ENCODE data around the gene GNAI2.

GRCh38 chr3:50208677-50209344, 27.2 kb upstream of the GNAI2 start:
- TF ChIP-seq CREB5 (CRISPR knock-in tag; IDR thresholded peaks at IDR 0.05; ENCODE audit: low read depth) (no peak), ZNF70 (CRISPR knock-in tag; IDR thresholded peaks at IDR 0.05) (no peak), ARNTL (CRISPR knock-in tag; IDR thresholded peaks at IDR 0.05; ENCODE audit: borderline replicate concordance, low read depth) (no peak), SNAI2 (CRISPR knock-in tag; IDR thresholded peaks at IDR 0.05) (no peak), OSR1 (CRISPR knock-in tag; IDR thresholded peaks at IDR 0.05) (no peak), ISL1 (CRISPR knock-in tag; IDR thresholded peaks at IDR 0.05) (no peak), ESRRG (CRISPR knock-in tag; IDR thresholded peaks at IDR 0.05) (no peak), TOX (CRISPR knock-in tag; IDR thresholded peaks at IDR 0.05; ENCODE audit: borderline replicate concordance) (no peak), RARB (CRISPR knock-in tag; IDR thresholded peaks at IDR 0.05) (no peak), ZNF565 (CRISPR knock-in tag; conservative IDR thresholded peaks at IDR 0.05; ENCODE audit: low read depth) (no peak), ZFP30 (CRISPR knock-in tag; IDR thresholded peaks at IDR 0.05) (no peak)
- TF ChIP-seq, protein P1, sequence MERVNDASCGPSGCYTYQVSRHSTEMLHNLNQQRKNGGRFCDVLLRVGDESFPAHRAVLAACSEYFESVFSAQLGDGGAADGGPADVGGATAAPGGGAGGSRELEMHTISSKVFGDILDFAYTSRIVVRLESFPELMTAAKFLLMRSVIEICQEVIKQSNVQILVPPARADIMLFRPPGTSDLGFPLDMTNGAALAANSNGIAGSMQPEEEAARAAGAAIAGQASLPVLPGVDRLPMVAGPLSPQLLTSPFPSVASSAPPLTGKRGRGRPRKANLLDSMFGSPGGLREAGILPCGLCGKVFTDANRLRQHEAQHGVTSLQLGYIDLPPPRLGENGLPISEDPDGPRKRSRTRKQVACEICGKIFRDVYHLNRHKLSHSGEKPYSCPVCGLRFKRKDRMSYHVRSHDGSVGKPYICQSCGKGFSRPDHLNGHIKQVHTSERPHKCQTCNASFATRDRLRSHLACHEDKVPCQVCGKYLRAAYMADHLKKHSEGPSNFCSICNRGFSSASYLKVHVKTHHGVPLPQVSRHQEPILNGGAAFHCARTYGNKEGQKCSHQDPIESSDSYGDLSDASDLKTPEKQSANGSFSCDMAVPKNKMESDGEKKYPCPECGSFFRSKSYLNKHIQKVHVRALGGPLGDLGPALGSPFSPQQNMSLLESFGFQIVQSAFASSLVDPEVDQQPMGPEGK (CRISPR knock-in tag; IDR thresholded peaks at IDR 0.05; ENCODE audit: borderline replicate concordance): no peak
- TF ChIP-seq, protein P2, sequence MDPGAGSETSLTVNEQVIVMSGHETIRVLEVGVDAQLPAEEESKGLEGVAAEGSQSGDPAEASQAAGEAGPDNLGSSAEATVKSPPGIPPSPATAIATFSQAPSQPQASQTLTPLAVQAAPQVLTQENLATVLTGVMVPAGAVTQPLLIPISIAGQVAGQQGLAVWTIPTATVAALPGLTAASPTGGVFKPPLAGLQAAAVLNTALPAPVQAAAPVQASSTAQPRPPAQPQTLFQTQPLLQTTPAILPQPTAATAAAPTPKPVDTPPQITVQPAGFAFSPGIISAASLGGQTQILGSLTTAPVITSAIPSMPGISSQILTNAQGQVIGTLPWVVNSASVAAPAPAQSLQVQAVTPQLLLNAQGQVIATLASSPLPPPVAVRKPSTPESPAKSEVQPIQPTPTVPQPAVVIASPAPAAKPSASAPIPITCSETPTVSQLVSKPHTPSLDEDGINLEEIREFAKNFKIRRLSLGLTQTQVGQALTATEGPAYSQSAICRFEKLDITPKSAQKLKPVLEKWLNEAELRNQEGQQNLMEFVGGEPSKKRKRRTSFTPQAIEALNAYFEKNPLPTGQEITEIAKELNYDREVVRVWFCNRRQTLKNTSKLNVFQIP (CRISPR knock-in tag; IDR thresholded peaks at IDR 0.05; ENCODE audit: borderline replicate concordance, low read depth): no peak

Measured in SK-N-SH treated with all-trans-retinoic acid at 6 μM for 48 hours (cell line).